HG02798 (cell line): ENCODE results near the gene TARM1.

Experiments used
- ATAC-seq: cut with Tn5 transposase; IDR thresholded peaks from one replicate; pipeline ENCODE4 v1.9.1; 2021; ENCODE audit warnings: mild to moderate bottlenecking; ENCODE audit not compliant: unreplicated experiment, poor library complexity

TARM1 gene

DNA sequence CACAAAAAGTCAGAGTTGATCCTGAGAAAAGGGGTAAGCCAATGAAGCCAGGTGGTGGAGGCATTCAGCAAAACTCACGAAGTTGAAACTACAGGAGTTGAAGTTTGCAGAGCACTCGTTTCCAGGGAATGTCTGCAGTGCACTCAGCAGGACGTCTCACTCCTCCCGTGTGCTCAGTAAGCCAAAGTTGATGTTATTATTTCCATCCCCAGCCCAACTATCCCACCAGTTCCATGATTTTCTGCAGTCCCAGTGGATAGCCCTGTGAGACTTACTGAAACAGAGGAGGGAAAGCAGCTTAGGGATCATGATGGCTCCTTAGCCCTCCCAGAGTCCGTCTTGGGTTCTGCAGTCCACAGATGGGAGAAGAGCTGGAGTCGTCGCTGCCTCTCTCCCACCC, at the start of gene TARM1:
TSS of gene TARM1 (minus strand) at position 334 of the 400 bp plus-strand sequence. CDS start at position 309, 25 bp downstream.
- no peak for ATAC-seq

- no peak for ATAC-seq
Observed at GRCh38 chr19:54129617-54129996, 48.4 kb upstream of the TARM1 start.

DNA sequence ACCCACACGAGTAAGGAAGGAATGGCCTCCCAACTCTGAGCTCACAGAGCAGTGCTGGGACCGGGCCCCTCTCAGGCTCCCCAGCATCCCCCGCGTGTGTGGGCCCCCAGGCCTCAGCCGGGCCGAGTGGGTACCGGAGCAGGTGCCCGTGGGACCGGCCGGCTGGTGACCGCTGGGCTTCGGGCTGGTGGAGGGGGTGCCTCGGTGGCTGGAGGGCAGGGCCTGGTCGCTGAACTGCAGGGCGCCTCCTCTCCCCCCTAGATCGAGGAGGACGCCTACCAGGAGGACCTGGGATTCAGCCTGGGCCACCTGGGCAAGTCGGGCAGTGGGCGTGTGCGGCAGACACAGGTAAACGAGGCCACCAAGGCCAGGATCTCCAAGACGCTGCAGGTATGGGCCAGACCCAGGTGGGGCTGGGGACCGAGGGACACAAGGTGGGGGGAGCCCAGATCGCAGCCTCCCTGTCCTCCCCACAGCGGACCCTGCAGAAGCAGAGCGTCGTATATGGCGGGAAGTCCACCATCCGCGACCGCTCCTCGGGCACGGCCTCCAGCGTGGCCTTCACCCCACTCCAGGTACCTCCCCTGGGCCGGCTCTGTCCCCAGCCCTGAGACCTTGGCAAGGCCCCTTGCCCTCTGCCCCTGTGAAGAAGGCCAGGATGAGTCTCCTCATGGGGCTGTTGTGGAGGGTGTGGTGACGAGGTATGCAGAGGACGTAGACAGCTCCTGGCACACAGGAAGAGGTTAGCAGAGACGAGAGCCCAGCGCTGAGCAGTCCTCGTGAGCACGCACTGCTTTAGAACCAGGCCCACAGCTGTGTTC, 47.8 kb upstream of the TARM1 start:
- no peak for ATAC-seq

- ATAC-seq: no peak
Observed at GRCh38 chr19:54128441-54128725, 47.2 kb upstream of the TARM1 start.

DNA sequence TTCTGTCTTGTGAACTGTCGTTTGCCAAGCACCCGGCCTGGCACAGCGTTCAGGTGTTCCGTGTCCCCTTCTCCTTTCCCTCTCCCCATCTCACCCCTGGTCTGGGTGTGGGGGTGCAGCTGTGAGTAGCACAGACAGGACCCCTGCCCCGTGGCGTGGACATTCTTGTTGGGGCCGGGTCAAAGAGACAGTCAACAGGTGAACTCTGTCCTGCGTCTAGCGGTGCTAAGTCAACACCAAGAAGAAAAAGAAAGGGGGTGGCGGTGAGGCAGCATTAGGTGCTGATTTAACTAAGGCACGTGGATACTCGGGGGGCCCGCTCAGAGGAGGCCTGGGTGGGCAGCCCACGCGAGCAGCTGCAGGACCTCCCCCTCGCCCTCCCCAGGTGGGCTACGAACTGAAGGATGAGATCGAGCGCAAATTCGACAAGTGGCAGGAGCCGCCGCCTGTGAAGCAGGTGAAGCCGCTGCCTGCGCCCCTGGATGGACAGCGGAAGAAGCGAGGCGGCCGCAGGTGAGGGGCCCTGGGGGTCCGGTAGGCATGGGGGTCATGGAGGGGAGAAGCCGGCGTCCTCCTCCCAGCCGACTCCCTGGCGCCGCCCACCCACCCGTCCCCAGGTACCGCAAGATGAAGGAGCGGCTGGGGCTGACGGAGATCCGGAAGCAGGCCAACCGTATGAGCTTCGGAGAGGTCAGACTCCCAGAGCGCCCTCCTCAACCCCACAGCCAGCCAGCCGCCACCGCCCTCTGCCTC, 46.7 kb upstream of the TARM1 start:
- ATAC-seq: no peak

DNA sequence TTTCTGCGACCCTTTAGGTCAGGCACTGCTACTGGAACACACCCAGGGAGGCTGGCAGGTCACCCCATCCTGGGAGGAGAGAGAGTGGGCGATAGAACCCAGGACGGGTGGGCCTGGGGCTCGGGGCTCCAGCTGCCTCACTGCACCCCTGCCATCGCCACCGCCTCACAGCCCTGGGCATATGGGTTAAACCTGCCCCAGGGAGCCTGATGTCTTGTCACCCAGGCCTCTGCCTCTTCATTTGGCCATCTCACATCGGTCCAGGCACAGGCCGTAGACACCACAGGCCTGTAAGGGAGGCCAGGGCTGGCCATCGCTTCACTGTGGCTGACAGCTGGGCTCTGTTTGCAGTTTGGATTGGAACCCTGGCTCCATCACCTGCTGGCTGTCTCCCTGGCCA, 44.5 kb upstream of the TARM1 start:
- no peak for ATAC-seq

- ATAC-seq: no peak
Observed at GRCh38 chr19:54124393-54124792, 43.2 kb upstream of the TARM1 start.

- no peak for ATAC-seq
Observed at GRCh38 chr19:54123682-54124081, 42.5 kb upstream of the TARM1 start.

DNA sequence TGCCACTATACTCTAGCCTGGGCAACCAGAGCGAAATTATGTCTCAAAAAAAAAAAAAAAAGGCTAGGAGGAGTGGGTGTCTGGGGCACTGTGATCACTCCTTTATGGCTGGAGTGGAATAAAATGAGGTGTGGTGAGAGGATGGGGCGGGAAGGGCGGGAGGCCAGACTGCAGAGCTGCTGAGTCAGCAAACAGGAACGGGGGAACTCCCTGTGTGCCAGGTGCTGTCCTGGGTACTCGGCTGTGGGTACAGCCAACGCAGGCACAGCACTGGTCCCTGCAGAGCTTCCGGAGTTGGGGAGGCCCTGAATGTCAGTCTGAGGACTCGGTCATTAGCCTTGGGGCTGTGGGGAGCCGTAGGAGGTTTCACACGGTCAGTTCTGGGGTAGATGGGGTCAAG, 40.1 kb upstream of the TARM1 start:
- no peak for ATAC-seq

DNA sequence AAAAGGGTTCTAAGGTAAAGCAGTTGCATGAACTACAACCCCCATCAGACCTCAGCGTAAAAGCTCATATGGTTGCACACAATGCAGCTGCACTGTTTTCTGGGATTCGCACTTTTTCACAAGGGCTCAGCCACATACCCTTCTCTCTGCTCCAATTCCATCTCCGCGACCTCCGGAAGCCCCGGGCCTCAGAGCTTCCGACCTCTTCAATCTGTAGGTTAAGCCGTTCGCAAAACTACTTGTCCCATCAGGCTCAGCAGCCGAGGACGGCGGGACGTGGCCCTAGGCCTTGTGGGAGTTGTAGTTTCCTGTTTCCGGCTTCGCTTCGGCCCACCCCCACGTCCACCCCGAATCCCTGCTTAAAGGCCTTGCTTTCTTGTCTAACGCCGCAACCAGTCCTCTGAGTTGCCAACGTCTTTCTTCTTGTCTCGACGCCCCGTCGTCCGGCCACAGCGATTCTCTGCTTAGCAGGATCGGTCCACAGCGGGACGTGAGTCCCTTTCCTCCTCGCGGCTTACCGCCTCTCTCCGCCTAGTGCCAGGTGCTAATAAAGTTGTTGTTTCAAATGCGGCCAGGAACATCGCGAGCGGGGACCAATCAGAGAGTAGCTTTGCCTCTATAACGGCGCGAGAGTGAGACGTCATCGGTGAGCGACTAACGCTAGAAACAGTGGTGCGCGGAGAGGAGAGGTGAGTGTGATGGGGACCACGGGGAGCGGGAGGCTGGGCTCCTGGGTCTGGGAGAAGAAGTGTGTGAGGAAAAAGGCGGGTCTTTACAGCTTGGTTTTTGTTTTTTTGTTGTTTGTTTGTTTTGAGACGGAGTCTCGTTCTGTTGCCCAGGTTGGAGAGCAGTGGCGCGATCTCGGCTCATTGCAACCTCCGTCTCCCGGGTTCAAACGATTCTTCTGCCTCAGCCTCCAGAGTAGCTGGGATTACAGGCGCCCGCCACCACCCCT, 34.2 kb upstream of the TARM1 start, which contains the start of the genes PRPF31 and TFPT:
TSS of gene PRPF31 (plus strand) at position 646 of the 955 bp plus-strand sequence. CDS start 2,525 bp downstream, outside the sequence.
TSS of gene TFPT (minus strand) at position 549 of the 955 bp plus-strand sequence. CDS start at position 161, 388 bp downstream.
- peak; percentile 88 for ATAC-seq

DNA sequence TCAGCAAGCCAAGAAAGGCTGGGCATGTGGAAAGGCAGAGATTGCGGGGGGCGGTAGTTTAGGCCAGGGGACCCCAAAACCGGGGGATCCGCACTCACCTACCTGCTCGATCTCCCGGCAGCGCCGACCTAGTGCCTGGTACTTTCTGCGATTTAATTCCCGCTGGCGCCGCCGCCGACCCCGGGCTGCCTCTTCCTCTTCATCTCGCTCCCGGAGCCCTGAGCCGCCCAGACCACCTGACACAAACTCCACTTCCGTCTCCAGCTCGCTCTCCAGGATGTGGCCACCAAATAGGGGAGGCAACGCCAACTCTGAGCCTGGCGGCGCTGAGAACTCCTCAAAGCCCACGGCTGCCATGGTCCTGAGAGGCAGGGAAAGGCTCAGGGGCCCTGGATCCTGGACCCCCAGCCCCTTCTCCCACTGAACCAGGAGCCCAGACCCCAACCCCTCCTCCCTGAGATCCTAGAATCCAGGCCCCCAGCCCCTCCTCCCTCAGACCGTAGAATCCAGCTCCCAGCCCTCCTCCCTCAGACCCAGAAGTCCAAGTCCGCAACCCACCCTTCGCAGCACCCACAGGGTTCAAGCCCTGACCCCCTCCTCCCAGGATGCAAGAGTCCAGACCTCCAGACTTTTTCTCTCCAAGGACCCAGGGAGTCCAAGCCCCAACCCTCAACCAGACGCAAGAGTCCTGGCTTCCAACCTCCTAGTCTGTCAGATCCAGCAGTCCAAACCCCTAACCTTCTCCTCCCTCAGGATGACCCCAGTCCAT, 33.4 kb upstream of the TARM1 start:
- no peak for ATAC-seq

DNA sequence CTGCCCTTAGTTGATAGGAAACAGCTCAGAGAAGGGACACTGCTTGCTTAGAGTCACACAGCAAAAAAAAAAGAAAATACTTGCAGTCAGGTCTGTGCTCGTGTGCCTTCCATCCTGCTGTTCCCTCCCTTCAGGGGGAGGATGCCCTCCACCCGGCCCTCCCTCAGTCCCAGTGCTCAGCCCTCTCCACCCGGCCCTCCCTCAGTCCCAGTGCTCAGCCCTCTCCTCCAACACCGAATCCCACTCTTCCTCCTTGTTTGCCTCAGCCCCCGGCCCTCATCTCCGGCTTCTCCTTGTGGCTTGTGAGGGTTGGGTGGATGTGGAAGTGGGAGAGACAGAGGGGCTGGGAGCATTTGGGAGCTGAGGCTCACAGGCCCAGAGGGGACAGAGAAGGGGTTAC, 28.5 kb upstream of the TARM1 start:
- ATAC-seq: no peak

GRCh38 chr19:54108496-54108895, 27.3 kb upstream of the TARM1 start:
- no peak for ATAC-seq

- ATAC-seq: no peak
Observed at GRCh38 chr19:54107876-54108490, 26.8 kb upstream of the TARM1 start.

DNA sequence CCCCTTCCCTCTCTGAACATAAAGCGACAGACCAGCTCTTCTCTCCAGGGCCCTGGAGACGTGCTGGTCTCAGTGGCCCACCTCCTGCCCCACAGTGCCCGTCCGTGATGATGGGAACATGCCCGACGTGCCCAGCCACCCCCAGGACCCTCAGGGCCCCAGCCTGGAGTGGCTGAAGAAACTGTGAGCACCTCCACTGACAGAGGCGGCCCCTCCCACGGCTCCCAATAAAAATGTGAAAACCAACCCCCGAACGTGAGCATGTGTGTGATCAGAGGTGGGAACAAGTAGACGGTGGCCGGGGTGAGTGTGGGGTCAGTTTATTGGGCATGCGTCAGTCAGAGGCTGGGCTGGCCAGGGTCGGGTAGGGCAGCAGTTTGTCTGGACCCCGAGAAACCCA, 25.6 kb upstream of the TARM1 start:
- no peak for ATAC-seq

DNA sequence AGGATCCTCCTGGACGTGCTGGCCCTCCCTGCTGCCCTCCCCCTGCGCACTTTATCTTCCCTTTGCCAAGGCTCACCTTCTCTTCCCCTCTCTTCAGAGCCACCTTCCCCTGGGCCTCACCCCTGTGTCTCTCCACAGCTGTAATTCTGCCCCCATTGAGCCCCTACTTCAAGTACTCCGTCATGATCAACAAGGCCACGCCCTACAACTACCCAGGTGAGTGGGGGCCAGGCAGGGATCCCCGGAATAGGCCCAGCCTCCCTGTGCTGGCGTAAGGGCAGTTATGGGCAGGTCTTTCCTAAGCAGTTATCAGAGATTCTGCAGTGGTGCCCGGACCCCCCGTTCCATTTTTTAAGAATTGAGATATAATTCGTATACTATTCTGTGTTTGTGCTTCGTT, 24.6 kb upstream of the TARM1 start:
- no peak for ATAC-seq

- ATAC-seq: no peak
Observed at GRCh38 chr19:54104998-54105715, 24.0 kb upstream of the TARM1 start.

- ATAC-seq: peak; percentile 99
Observed at GRCh38 chr19:54102421-54103169, 21.4 kb upstream of the TARM1 start, which contains the start of gene NDUFA3. NDUFA3 (plus strand) TSS chr19:54102855; CDS start chr19:54102879, 24 bp downstream.
